Astrocyte (in vitro differentiated cells and primary cell): ENCODE results near the gene STRBP.

ENCODE experiments used
- EZH2 ChIP-seq: IDR thresholded peaks from 2 replicates; pipeline ENCODE4 v1.6.1; 2012; ENCODE audit warnings: mild to moderate bottlenecking, low read length, inconsistent platforms; ENCODE audit not compliant: insufficient read depth
- TF ChIP-seq, protein P1 (sequence below): IDR thresholded peaks from 2 replicates; pipeline ENCODE4 v1.5.1; 2011; ENCODE audit warnings: low read depth, mild to moderate bottlenecking, inconsistent platforms, low read length, moderate library complexity; ENCODE audit not compliant: insufficient read depth

- TF ChIP-seq, protein P1, sequence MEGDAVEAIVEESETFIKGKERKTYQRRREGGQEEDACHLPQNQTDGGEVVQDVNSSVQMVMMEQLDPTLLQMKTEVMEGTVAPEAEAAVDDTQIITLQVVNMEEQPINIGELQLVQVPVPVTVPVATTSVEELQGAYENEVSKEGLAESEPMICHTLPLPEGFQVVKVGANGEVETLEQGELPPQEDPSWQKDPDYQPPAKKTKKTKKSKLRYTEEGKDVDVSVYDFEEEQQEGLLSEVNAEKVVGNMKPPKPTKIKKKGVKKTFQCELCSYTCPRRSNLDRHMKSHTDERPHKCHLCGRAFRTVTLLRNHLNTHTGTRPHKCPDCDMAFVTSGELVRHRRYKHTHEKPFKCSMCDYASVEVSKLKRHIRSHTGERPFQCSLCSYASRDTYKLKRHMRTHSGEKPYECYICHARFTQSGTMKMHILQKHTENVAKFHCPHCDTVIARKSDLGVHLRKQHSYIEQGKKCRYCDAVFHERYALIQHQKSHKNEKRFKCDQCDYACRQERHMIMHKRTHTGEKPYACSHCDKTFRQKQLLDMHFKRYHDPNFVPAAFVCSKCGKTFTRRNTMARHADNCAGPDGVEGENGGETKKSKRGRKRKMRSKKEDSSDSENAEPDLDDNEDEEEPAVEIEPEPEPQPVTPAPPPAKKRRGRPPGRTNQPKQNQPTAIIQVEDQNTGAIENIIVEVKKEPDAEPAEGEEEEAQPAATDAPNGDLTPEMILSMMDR = no peak
- no peak for TF ChIP-seq EZH2
These were observed 52.1 kb downstream of the STRBP start for GRCh38 chr9:123216251-123216797.
